Body of pancreas (tissue), 4 donors: Measurements from ENCODE around the gene OSMR. TPM values are rescaled to one million over a fixed set of nuclear protein-coding genes. Genes with fewer than 3 reads are reported as not detected.

Experiments used
- ATAC-seq: fragments of 150-250 bp; one replicate; pipeline ENCODE4 v1.9.1; 2016
- DNase-seq, 4 donors: peaks; one replicate each; pipeline ENCODE4 v3.0.0-alpha.2; 2019
- H3K27ac ChIP-seq, 4 donors: fragments of 200-600 bp; sonication (generic); 1 replicate in 3 of 4; 2 replicates in 1 of 4; pipeline versions ENCODE4 v1.5.1 to v1.6.1; 2016 to 2019; ENCODE audit warnings: mild to moderate bottlenecking in 1 of 4, mixed read lengths in 1 of 4, moderate library complexity in 1 of 4
- H3K27me3 ChIP-seq, 2 donors: fragments of 200-600 bp; sonication (generic); one replicate each; pipeline ENCODE4 v1.6.0; 2016; ENCODE audit warnings: mild to moderate bottlenecking in 1 of 2
- H3K36me3 ChIP-seq, 2 donors: fragments of 200-600 bp; sonication (generic); replicated peaks in 1 of 2; 2 replicates each; pipeline ENCODE4 v1.5.1; 2016; ENCODE audit warnings: low read depth in 2 of 2; ENCODE audit not compliant: insufficient read depth in 1 of 2
- H3K4me1 ChIP-seq: fragments of 200-600 bp; sonication (generic); one replicate; pipeline ENCODE4 v1.6.0; 2016
- H3K4me3 ChIP-seq, 2 donors: fragments of 200-600 bp; sonication (generic); 1 replicate in 1 of 2; 2 replicates in 1 of 2; pipeline ENCODE4 v1.5.1; 2016 to 2019
- H3K9me3 ChIP-seq, 3 donors: fragments of 200-600 bp; sonication (generic); 1 replicate in 2 of 3; 2 replicates in 1 of 3; pipeline ENCODE4 v1.5.1; 2016
- POLR2A ChIP-seq, 3 donors: fragments of 450-650 bp; IDR thresholded peaks; one replicate each; pipeline ENCODE4 v1.6.1; 2016; ENCODE audit warnings: antibody characterized with exemption in 3 of 3, mild to moderate bottlenecking in 2 of 3
- WGBS, 2 donors: methylation state at CpG; one replicate each; pipeline ENCODE4 v1.1.5; 2017; 5-methylcytosine and 5-hydroxymethylcytosine counted together
- intact Hi-C: fragments of 100-400 bp; cut with DNase I; formaldehyde crosslinking; loops from one replicate; pipeline ENCODE4 v1.15.1; 2023
- total RNA-seq, 2 donors: library from RNA; depleted of rRNA; stranded (reverse); fragments of >200 nt; gene quantifications; one replicate each; pipeline ENCODE4 v1.1.0, GENCODE V29; 2016
- TF ChIP-seq, protein P1 (sequence below), 7 experiments: fragments of 450-650 bp in 4 of 7; fragments of 200-600 bp in 3 of 7; sonication (generic) in 3 of 7; IDR thresholded peaks; one replicate each; pipeline ENCODE4 v1.5.1; 2016 to 2019; ENCODE audit warnings: antibody characterized with exemption in 7 of 7

The OSMR gene
- total RNA-seq, 2 donors from 2014 or later, result 11.7 to 22.4 TPM

DNA sequence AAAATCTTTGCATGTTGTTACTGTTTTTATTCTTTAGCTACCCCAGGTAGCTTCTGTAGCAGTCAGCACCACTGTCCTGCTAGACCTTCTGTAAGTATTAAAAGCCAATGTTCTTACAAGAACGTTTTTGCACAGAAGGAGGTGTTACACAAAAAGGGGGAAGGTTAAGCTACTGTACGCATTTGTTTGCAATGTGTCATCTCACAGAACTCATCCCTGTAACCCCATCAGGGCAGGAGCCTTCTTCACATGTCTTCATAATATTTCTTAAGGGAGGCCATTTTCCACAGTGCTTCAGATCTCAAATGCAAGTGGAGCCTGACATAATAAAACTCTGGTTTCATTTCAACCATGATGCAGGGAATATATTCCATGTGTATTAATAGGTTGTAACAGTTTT, 67.9 kb downstream of the OSMR start:
- Histone ChIP-seq H3K4me3 (no peak overlapping the region), H3K27ac (no peak overlapping the region), H3K36me3 (peaks cover 0 to 2% of the 10 kb centered on the region in 2 donors), H3K4me1 (no peaks in the 10 kb centered on the region), H3K27me3 (no peaks in the 10 kb centered on the region), H3K9me3 (no peaks in the 10 kb centered on the region)
- intact Hi-C loops, result no loop called here
- DNase-seq, result no peak
- no peak for TF ChIP-seq POLR2A (IDR thresholded peaks at IDR 0.05)
- TF ChIP-seq, protein P1, sequence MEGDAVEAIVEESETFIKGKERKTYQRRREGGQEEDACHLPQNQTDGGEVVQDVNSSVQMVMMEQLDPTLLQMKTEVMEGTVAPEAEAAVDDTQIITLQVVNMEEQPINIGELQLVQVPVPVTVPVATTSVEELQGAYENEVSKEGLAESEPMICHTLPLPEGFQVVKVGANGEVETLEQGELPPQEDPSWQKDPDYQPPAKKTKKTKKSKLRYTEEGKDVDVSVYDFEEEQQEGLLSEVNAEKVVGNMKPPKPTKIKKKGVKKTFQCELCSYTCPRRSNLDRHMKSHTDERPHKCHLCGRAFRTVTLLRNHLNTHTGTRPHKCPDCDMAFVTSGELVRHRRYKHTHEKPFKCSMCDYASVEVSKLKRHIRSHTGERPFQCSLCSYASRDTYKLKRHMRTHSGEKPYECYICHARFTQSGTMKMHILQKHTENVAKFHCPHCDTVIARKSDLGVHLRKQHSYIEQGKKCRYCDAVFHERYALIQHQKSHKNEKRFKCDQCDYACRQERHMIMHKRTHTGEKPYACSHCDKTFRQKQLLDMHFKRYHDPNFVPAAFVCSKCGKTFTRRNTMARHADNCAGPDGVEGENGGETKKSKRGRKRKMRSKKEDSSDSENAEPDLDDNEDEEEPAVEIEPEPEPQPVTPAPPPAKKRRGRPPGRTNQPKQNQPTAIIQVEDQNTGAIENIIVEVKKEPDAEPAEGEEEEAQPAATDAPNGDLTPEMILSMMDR (IDR thresholded peaks at IDR 0.05), result no peak
- no peak for ATAC-seq
- WGBS, 2 donors, result 61 to 65% methylated on average over 2 of the region's 2 CpGs

DNA sequence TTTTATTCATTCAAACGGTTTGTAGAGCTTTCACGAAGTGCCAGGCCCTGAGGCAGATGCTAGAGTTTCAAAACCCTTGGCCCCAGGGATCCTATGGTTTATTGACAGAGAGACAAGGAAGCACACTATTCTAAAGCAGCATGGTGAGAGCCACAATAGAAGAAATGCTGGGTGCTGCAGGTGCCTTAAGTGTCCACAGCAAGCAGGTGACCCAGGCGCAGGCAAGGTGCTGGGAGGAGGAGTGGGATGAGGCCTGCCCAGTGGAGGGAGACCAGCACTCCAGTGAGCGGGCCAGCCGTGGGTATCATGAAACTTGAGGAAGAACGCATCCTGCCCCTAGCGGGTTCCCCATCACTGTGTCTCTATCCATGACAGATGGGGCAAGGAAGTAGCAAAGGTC, 71.0 kb downstream of the OSMR start:
- Histone ChIP-seq H3K27ac (no peak overlapping the region), H3K9me3 (no peaks in the 10 kb centered on the region), H3K27me3 (no peaks in the 10 kb centered on the region), H3K4me3 (no peak overlapping the region), H3K4me1 (peaks cover 7% of the 10 kb centered on the region), H3K36me3 (no peaks in the 10 kb centered on the region)
- WGBS, 2 donors, result 78 to 81% methylated on average over 7 of the region's 7 CpGs
- DNase-seq (no peak), ATAC-seq (no peak)
- intact Hi-C loops, result no loop called here
- TF ChIP-seq, protein P1 (IDR thresholded peaks at IDR 0.05), result no peak
- TF ChIP-seq POLR2A (IDR thresholded peaks at IDR 0.05), result no peak

DNA sequence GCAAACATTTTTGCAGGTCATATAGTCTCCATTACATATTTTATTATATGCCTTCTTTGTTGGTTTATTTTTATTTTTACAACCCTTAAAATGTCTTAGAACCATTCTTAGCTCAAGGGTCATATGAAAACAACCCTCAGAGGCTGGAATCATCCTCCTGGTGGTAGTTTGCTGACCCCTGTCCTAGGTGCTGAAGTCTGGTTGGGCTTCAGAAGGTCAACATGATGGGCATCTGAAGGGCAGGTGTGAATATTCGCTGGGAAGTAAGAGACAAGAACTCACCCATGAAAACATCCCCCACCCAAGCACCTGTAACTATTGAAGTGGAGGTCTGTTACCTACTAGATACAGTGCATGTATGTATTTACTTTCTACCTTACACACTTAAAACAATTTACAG, 75.4 kb downstream of the OSMR start:
- no peak overlapping the region for H3K4me3 ChIP-seq
- DNase-seq, result no peak
- ATAC-seq, result no peak
- peaks cover 0 to 10% of the 10 kb centered on the region in 2 donors for H3K36me3 ChIP-seq
- H3K4me1 ChIP-seq, result peaks cover 12% of the 10 kb centered on the region
- WGBS, 2 donors, result 63 to 85% methylated on average over 1 of the region's 1 CpG
- intact Hi-C loops, result no loop called here
- H3K27me3 ChIP-seq, result no peaks in the 10 kb centered on the region
- TF ChIP-seq, protein P1 (IDR thresholded peaks at IDR 0.05), result no peak
- TF ChIP-seq POLR2A (IDR thresholded peaks at IDR 0.05), result no peak
- no peak overlapping the region for H3K27ac ChIP-seq
- no peaks in the 10 kb centered on the region for H3K9me3 ChIP-seq

DNA sequence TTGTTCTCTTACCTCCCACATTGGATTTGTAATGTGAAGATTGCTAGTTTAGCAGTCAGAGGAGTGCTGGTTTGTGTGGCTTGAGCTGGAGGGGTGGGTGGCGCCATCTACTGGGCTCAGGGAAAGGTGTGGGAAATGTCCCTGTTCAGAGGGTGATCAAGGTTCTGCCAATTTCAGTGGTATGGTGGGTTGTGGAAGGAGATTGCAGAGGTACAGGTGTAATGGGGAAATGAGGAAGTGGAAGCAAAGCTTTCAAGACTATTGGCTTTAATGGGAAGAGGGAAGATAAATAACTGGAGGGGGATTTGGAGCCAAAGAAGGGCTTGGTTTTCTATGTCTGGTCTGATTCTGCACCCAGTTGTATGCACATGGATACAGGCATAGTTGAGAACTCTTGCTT, 76.4 kb downstream of the OSMR start:
- TF ChIP-seq POLR2A (IDR thresholded peaks at IDR 0.05), result no peak
- TF ChIP-seq, protein P1 (IDR thresholded peaks at IDR 0.05), result peak; percentile 59 to 84 (median 67)
- Histone ChIP-seq H3K27ac (no peak overlapping the region), H3K9me3 (no peaks in the 10 kb centered on the region), H3K36me3 (peaks cover 0 to 11% of the 10 kb centered on the region in 2 donors), H3K27me3 (no peaks in the 10 kb centered on the region), H3K4me1 (peaks cover 12% of the 10 kb centered on the region), H3K4me3 (no peak overlapping the region)
- WGBS, 2 donors, result 9 to 23% methylated on average over 1 of the region's 1 CpG
- DNase-seq, result peak; percentile 56 to 73 (median 64)
- ATAC-seq, result peak; percentile 74
- intact Hi-C loops, result no loop called here

DNA sequence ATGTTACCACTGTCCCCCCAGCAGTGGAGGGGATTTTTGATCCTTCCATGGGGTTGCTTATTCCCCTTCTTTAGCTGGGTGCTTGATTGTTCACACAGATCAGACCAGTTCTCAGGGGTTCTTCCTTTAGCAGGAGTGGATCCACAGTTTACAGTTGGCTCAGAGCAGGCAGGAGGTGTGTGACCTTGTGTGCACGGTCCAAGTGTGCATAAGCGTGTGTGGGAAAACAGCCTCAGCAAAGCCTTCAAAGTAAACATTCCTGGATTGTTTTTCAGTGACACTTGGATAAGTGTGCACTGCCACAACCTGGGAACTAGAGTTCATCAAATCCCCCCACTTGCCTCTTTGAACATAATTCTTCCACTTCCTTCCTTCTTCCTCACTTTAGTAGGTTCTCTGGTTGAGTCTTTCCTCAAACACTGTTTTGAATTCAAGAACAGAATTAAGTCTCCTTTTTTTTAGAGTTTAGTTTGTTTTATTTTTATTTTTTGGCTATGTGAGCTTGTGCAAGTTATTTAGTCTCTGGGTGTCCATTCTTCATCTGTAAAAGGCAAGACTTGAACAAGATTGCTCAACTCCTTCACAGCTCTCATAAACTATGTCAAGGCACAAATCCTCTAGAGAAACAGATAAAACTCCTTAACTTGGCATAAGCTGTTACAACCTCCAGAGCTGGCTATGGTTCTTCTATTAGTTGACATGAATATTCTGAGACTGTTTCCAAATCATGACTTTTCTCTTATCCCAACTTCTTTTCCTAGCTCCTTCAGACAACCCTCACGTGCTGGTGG, 78.0 kb downstream of the OSMR start:
- WGBS, 2 donors, result 41 to 55% methylated on average over 3 of the region's 3 CpGs
- H3K9me3 ChIP-seq, result no peaks in the 10 kb centered on the region
- intact Hi-C loops, result no loop called here
- DNase-seq, result no peak
- no peak overlapping the region for H3K4me3 ChIP-seq
- no peaks in the 10 kb centered on the region for H3K27me3 ChIP-seq
- peak; percentile 42 for ATAC-seq
- H3K36me3 ChIP-seq, result peaks cover 0 to 11% of the 10 kb centered on the region in 2 donors
- H3K4me1 ChIP-seq, result peaks cover 12% of the 10 kb centered on the region
- H3K27ac ChIP-seq, result no peak overlapping the region
- no peak for TF ChIP-seq POLR2A (IDR thresholded peaks at IDR 0.05)
- TF ChIP-seq, protein P1 (IDR thresholded peaks at IDR 0.05), result no peak
